HCT116 (cell line): Measurements from ENCODE around the gene KRTAP1-4.

Experiments used
- CBX3 ChIP-seq: IDR thresholded peaks from 2 replicates; pipeline ENCODE4 v1.6.1; 2012; ENCODE audit warnings: low read depth
- EZH2 ChIP-seq: fragments of 200-600 bp; sonication (generic); IDR thresholded peaks from 2 replicates; pipeline ENCODE4 v1.6.1; 2017; ENCODE audit warnings: antibody characterized with exemption, mixed run types
- EZH2phosphoT487 ChIP-seq: fragments of 200-600 bp; IDR thresholded peaks from 2 replicates; pipeline ENCODE4 v1.6.1; 2018; ENCODE audit warnings: antibody characterized with exemption, borderline replicate concordance
- POLR2A ChIP-seq: IDR thresholded peaks from 2 replicates; pipeline ENCODE4 v1.7.0; 2011; ENCODE audit warnings: borderline replicate concordance; ENCODE audit not compliant: insufficient read depth, insufficient read length; ENCODE audit errors: extremely low read depth
- TF ChIP-seq, protein P1 (sequence below), 3 experiments: fragments of 200-600 bp in 1 of 3; sonication (generic) in 1 of 3; IDR thresholded peaks in 2 of 3; conservative IDR thresholded peaks in 1 of 3; 2 replicates each; pipeline ENCODE4 v1.5.1; 2012 to 2017; ENCODE audit warnings: low read depth in 2 of 3, low read length in 2 of 3, antibody characterized with exemption in 1 of 3, borderline replicate concordance in 1 of 3, control low read depth in 1 of 3, mild to moderate bottlenecking in 1 of 3, mixed read lengths in 1 of 3, mixed run types in 1 of 3, moderate library complexity in 1 of 3; ENCODE audit not compliant: insufficient read depth in 1 of 3

DNA sequence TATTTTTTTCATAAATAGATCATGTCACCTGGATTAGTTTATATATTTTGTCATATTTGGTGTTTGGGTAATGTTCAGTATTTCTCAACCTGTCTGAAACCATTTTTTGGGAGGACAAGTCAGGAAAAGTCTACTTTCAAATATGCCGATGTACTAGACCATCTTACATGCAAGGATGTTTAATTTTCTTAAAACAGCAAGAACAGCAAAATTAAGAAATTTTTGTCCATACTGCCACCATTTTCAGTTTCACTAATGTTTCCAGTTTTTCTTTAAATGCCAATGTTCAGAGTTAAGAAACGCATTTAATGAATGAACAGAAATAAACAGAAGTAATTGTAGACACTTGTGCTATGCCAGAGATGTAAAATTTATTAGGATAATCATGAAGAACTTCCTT lies 36.9 kb downstream of the KRTAP1-4 start:
- TF ChIP-seq CBX3: no peak
- TF ChIP-seq EZH2: no peak
- TF ChIP-seq EZH2phosphoT487: no peak
- TF ChIP-seq, protein P1, sequence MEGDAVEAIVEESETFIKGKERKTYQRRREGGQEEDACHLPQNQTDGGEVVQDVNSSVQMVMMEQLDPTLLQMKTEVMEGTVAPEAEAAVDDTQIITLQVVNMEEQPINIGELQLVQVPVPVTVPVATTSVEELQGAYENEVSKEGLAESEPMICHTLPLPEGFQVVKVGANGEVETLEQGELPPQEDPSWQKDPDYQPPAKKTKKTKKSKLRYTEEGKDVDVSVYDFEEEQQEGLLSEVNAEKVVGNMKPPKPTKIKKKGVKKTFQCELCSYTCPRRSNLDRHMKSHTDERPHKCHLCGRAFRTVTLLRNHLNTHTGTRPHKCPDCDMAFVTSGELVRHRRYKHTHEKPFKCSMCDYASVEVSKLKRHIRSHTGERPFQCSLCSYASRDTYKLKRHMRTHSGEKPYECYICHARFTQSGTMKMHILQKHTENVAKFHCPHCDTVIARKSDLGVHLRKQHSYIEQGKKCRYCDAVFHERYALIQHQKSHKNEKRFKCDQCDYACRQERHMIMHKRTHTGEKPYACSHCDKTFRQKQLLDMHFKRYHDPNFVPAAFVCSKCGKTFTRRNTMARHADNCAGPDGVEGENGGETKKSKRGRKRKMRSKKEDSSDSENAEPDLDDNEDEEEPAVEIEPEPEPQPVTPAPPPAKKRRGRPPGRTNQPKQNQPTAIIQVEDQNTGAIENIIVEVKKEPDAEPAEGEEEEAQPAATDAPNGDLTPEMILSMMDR (IDR thresholded peaks at IDR 0.05 in 2 of 3, conservative IDR thresholded peaks at IDR 0.05 in 1 of 3; ENCODE audit: borderline replicate concordance in 1 of 3, insufficient read depth in 1 of 3, low read depth in 2 of 3, low read length in 2 of 3): no peak
- no peak for TF ChIP-seq POLR2A
